ENCODE data around the gene ADTRP.

ADTRP gene

GRCh38 chr6:11722805-11723631, 55.6 kb downstream of the ADTRP start:
- DNase-seq = no peak

DNA sequence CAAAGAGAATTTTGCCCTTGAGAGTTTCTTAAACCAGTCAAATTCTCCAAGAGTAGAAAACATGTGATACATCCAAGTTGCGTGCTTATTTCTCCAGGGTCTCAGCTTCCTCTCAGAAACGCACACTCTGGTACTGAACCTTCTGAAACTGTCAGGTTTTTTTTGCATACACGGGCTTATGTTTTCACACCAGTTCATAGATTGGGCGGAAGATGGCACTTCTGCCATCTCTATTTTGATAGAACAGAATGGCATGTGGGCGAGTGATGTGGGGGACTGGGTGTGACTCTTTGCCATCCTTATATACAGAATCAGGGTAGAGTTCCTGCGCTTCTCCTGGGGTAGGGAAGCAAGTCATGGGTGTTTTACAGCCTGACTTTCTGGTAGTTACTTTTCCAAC, 56.4 kb downstream of the ADTRP start:
- no peak for DNase-seq

- DNase-seq = no peak
Measured at GRCh38 chr6:11718463-11718862, 60.1 kb downstream of the ADTRP start.

DNA sequence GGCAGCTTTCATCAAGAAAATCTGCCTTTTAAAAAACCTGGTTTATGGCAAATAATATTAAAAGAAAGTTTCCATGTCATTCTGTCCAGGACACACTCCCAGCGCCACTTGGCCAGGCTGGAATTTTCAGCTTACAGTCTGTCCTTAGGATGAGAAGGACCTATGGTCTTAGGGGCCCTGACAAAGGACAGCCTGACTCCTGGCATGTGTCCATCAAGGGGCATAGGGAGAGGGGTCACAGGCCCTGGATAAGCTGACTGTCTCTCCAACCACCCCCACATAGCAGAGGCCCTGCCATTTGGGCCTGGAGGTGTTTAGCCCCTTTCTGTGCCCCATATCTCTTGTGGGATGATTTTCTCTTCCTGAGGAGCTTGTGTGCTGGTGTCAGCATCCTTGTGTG, 60.6 kb downstream of the ADTRP start:
- DNase-seq = no peak

DNA sequence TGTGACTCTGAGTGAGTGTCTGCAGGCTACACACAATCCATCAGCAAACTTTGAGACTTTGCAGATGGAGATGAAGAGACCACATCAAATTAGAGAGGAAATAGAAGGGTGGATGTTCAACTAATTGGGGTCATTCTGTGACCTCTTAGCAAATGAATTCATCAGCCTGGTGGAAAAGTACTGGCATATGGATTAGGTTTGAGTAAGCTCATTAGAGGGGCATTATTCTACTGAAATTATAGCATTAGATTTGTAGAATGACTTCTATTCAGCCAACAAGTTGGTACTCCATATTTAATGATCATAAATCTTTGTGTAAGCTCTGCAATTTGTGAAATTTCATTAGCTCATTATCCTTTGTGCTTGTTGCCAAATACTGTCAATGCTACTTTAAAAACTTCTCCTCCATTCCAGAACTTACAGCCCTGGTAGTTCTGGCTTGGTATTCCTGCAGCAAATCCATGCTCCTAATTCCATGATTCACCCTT, 63.8 kb downstream of the ADTRP start:
- no peak for DNase-seq

DNA sequence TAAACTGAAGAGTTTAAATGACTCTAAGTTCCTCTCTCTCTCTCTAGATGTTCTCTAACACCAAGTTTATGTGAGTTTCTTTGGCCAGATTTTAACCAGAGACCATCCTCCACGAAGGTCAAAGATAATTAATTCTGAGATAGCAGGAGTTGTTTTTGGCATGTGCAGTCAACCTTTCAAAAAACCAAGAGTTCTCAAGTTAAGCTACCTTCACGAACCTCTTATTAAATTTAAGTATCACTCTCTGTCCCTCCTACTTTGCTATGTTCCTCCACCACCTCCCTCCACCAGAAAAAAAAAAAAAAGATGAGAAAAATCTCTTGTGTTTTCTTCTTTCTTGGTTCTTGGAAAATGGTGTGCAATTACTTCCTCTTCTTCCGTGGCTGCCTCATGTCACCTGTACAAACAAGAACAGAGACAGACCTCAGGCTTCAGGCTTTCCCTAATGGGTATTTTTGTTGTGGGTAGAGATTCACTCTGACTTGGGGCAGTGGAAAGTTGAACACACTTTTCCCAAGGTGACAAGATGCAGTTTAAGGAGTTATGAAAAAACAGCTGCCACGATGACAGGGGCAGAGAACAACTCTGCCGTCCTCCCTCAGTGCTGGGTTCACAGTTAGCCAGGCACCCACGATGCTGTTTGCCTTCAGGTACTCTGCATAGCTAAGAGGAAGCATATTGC, 64.3 kb downstream of the ADTRP start:
- DNase-seq = no peak

DNA sequence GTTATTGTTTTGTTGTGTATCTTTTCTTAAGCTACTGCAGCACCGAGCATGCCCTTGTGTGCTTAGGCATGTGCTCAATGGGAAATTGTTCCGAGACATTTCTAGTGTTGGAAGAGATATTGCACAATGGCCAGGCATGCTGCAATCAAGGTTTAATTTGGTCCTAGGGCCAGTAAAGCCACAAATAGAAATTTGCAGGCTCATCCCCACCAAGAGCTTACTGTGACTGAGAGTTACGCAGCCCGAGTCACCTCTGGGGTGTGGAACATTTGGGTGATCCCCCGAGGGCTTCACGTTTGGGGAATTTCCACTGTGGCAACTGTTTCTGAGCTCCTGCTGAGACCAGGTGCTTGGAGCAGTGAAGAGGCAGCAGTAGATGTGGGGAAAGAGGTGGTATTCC, 65.8 kb downstream of the ADTRP start:
- peak; percentile 33 for DNase-seq

DNA sequence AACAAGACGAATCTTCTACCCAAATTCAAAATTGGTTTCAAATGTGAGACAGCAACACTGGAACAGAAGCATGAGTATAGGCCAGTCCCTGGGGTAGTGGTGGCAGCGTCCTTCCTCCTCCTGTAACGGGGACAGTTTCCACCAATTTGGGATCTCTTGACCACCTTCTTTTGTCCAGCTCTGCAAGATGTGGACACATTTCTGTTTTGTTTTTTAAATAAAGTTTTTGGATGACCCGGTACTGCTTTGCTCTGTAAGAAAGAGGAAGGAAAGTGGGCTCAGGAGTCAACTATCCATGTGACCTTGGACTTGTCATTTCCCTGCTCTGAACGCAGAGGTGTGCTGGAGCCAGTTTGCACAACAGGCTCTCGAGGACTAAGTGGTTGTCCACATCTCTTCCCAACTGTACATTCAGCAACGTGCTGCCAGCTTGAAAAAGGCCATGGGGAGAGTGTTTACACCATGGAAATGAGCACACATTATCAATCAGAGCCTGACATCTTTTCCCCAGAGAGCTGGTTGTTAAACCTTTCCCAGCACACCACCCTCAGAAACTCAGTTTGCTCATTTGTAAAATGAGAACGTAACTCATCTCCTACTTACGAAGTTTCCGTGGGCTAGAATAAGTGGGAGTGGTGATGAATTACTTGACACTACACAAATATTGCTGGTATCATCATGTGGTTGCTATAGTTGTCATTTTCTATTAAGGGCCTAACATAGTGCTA, 66.5 kb downstream of the ADTRP start:
- no peak for DNase-seq

DNA sequence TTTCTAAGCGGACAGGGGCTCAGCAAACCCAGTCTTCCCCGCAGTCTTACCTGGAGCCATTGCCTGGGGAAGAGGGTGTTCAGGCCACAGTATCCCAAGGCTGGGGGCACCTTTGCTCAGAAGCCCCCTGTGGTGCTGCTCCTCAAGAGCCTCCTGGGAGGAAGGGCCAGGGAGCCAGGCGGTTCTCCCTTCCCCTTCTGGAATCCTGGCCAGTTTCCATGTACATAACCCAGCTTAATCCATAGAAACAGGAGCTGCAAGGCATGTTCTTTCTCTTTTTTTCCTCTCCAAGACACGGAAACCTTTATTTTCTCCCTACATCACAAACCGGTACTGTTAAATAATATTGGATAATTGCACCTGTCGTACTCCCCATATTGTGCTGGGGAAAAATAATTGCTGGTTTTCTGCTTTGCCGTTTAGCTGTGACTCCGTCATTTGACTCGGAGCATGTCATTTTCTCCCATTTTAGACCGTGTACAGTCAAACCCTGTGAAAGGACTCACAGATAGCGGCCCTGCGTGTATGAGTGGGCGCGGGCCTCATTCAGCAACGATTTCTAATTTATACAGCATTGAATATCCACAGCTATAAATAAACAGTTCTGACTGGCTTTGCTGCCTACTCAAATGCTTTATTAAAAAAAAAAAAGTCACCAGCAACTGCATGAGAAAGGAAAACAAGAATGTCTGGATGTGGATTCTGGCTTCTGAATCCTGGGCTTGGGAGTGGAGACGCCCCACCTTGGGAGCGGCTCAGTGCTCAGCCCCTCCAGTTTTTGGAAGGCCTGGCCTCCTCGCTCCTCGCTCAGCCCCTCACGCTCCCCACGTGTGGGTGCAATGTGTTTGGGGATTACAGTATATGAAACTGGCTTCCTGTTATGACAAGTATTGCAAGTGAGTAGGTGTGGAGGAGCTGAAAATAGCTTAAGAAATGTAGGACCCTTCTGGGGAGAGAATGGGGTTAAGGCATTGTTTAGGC, 67.3 kb downstream of the ADTRP start:
- DNase-seq = no peak

GRCh38 chr6:11710311-11710761, 68.3 kb downstream of the ADTRP start:
- DNase-seq = no peak

DNA sequence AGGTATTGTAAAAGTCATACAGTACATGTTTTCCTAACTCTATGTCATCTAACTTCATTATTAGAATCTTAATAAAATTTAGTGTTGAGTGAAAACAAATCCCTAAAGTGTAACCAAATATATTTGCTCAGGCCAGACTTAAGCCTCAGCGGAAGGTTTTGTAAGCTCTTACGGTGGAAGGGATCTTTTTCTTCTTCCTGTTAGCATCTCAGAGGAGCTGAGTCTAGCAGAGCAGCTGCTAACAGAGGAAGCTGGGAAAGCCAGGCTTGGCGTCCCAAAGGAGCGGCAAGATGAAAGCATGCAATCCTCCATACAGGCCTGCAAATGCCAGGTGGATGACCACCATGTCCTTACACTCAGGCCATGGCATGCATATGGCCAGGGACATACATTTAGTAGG, 72.4 kb downstream of the ADTRP start:
- no peak for DNase-seq

DNA sequence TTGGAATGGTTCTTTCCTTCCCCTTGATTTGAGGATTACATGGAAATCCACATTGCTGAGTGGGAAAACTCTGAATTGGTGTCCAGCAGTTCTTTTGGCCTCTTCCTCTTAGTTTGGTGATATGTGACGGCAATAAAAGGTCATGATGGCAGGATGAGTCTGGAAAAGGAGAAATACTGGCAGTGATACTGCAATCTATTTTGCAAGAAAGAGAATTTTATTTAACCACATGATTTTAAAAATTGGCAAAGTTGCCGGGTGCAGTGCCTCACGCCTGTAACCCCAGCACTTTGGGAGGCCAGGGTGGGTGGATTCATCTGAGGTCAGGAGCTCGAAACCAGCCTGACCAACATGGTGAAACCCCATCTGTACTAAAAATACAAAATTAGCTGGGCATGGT, 73.1 kb downstream of the ADTRP start:
- DNase-seq = no peak

GRCh38 chr6:11705069-11705468, 73.5 kb downstream of the ADTRP start:
- DNase-seq = no peak

DNA sequence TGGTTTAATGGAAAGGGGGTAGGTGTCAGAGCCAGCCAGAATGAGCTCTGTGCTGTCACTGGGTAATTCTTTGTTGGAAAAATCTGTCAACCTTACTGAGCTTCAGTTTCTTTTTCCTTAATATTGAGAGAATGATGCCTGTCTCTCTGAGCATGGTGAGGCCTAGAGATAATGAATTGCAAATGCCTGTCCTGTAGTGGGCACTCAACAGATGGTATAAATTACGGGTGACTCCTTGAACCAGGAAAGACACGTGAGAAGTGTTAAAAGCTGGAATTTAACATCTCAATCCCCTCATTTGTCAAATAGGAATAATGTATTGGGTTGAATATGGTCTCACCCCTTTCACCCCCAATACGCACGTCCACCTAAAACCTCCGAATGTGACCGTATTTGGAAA, 74.9 kb downstream of the ADTRP start:
- no peak for DNase-seq

- DNase-seq = no peak
Measured at GRCh38 chr6:11702500-11703130, 76.0 kb downstream of the ADTRP start.

GRCh38 chr6:11702089-11702488, 76.5 kb downstream of the ADTRP start:
- no peak for DNase-seq

GRCh38 chr6:11701573-11701972, 77.0 kb downstream of the ADTRP start:
- no peak for DNase-seq

- no peak for DNase-seq
Measured at GRCh38 chr6:11700118-11700718, 78.4 kb downstream of the ADTRP start.

GRCh38 chr6:11699576-11699975, 79.0 kb downstream of the ADTRP start:
- DNase-seq = no peak

GRCh38 chr6:11692451-11693376, 85.9 kb downstream of the ADTRP start:
- peak; percentile 11 for DNase-seq

All from SIG-M5 (cell line).